Type B pancreatic cell (in vitro differentiated cells): ENCODE measurements around the gene CDKL5. TPM values are rescaled to one million over a fixed set of nuclear protein-coding genes. Genes with fewer than 3 reads are reported as not detected.
A peak's percentile ranks its signal among the peaks of the same experiment; 100 is the strongest.

ENCODE experiments used
- DNase-seq: peaks from one replicate; pipeline ENCODE4 v3.0.0; 2021; ENCODE audit warnings: mixed read lengths; ENCODE audit not compliant: unreplicated experiment; ENCODE audit errors: extremely low spot score
- H3K27ac Mint-ChIP-seq: 2 replicates; pipeline ENCODE4 v1.8.0; 2021; ENCODE audit warnings: mild to moderate bottlenecking, mixed read lengths
- H3K27me3 Mint-ChIP-seq: 2 replicates; pipeline ENCODE4 v1.8.0; 2021; ENCODE audit warnings: mixed read lengths
- H3K36me3 Mint-ChIP-seq: 2 replicates; pipeline ENCODE4 v1.8.0; 2021; ENCODE audit warnings: mixed read lengths
- H3K4me1 Mint-ChIP-seq: one replicate; pipeline ENCODE4 v1.8.0; 2021; ENCODE audit warnings: mixed read lengths; ENCODE audit not compliant: unreplicated experiment
- H3K4me3 Mint-ChIP-seq: 2 replicates; pipeline ENCODE4 v1.8.0; 2021; ENCODE audit warnings: mild to moderate bottlenecking, mixed read lengths
- H3K9me3 Mint-ChIP-seq: 2 replicates; pipeline ENCODE4 v1.8.0; 2021; ENCODE audit warnings: mixed read lengths
- CTCF ChIP-seq: fragments of 200-600 bp; sonication (generic); conservative IDR thresholded peaks from 2 replicates; pipeline ENCODE4 v1.5.0; 2021; ENCODE audit warnings: antibody characterized with exemption, mild to moderate bottlenecking
- long read RNA-seq: library from polyadenylated mRNA; unstranded; transcript quantifications from one replicate; pipeline ENCODE4 v2.0.0, GENCODE V29; 2020
- total RNA-seq: library from RNA; stranded (reverse); gene quantifications from 2 replicates; pipeline ENCODE4 v1.2.1, GENCODE V29; 2021; ENCODE audit warnings: low replicate concordance

CDKL5 gene
- 17.0 and 17.9 TPM in 2 replicates for total RNA-seq
- long read RNA-seq, partial matches to known transcripts, result 12 of 19 reads
- long read RNA-seq, other reads (novel, unspliced or antisense), result 7 of 19 reads

GRCh38 chrX:18425199-18426003 lies at the start of gene CDKL5:
Gene CDKL5 (plus strand): TSS chrX:18425608. CDS start chrX:18507097, 81,489 bp downstream.
- peaks cover 4% of the 10 kb centered on the region for H3K4me1 Mint-ChIP-seq
- peak within 1 kb of the TSS; percentile 70 for H3K27ac Mint-ChIP-seq
- DNase-seq, result peak; percentile 94
- no peaks in the 10 kb centered on the region for H3K27me3 Mint-ChIP-seq
- TF ChIP-seq CTCF, result no peak
- peak within 1 kb of the TSS; percentile 92 for H3K4me3 Mint-ChIP-seq
- H3K36me3 Mint-ChIP-seq, result no peaks in the 10 kb centered on the region
- H3K9me3 Mint-ChIP-seq, result no peaks in the 10 kb centered on the region

GRCh38 chrX:18377796-18378195 lies 47.6 kb upstream of the CDKL5 start:
- Mint-ChIP-seq H3K27me3 (no peaks in the 10 kb centered on the region), H3K4me1 (no peaks in the 10 kb centered on the region), H3K27ac (no peak overlapping the region), H3K36me3 (no peaks in the 10 kb centered on the region), H3K9me3 (no peaks in the 10 kb centered on the region), H3K4me3 (no peak overlapping the region)
- DNase-seq, result no peak
- peak; percentile 69 for TF ChIP-seq CTCF

- Mint-ChIP-seq H3K4me3 (no peak overlapping the region), H3K36me3 (no peaks in the 10 kb centered on the region), H3K9me3 (no peaks in the 10 kb centered on the region), H3K4me1 (no peaks in the 10 kb centered on the region), H3K27ac (no peak overlapping the region), H3K27me3 (no peaks in the 10 kb centered on the region)
- peak; percentile 28 for TF ChIP-seq CTCF
- no peak for DNase-seq
These were observed 35.4 kb upstream of the CDKL5 start for GRCh38 chrX:18389966-18390365.

- no peak for DNase-seq
- TF ChIP-seq CTCF, result peak; percentile 87
- Mint-ChIP-seq H3K27me3 (no peaks in the 10 kb centered on the region), H3K27ac (no peak overlapping the region), H3K4me1 (no peaks in the 10 kb centered on the region), H3K9me3 (no peaks in the 10 kb centered on the region), H3K36me3 (no peaks in the 10 kb centered on the region), H3K4me3 (no peak overlapping the region)
These were observed 34.4 kb upstream of the CDKL5 start for GRCh38 chrX:18390941-18391538.

- no peak for TF ChIP-seq CTCF
- no peak overlapping the region for H3K27ac Mint-ChIP-seq
- DNase-seq, result no peak
- H3K4me3 Mint-ChIP-seq, result no peak overlapping the region
- no peaks in the 10 kb centered on the region for H3K4me1 Mint-ChIP-seq
- H3K36me3 Mint-ChIP-seq, result no peaks in the 10 kb centered on the region
- H3K9me3 Mint-ChIP-seq, result no peaks in the 10 kb centered on the region
- H3K27me3 Mint-ChIP-seq, result no peaks in the 10 kb centered on the region
These were observed 30.9 kb upstream of the CDKL5 start for GRCh38 chrX:18394477-18394876.
